Neural cell (in vitro differentiated cells): ENCODE results near the gene SYNGR2.

ENCODE experiments used
- POLR2AphosphoS5 ChIP-seq: IDR thresholded peaks from 2 replicates; pipeline ENCODE4 v1.6.1; 2012
- TAF1 ChIP-seq: IDR thresholded peaks from 2 replicates; pipeline ENCODE4 v1.6.1; 2012; ENCODE audit warnings: low read depth

DNA sequence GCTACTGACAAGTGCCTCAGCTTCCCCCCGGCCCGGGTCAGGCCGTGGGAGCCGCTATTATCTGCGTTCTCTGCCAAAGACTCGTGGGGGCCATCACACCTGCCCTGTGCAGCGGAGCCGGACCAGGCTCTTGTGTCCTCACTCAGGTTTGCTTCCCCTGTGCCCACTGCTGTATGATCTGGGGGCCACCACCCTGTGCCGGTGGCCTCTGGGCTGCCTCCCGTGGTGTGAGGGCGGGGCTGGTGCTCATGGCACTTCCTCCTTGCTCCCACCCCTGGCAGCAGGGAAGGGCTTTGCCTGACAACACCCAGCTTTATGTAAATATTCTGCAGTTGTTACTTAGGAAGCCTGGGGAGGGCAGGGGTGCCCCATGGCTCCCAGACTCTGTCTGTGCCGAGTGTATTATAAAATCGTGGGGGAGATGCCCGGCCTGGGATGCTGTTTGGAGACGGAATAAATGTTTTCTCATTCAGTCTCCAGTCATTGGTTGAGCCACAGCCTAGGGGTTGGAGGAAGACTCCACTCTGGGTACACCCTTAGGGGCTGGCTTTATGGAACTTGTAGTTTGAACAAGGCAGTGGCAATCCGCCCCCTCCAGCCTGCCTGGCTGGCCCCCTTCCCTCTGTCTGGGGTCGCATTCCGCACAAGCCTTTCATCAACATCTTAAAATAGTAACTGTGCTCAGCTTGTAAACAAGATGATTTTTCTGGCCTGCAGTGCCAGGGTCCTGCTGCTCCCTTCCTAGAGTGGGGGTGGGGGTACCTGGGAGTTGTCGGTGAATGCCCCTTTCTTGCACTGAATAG, 4.1 kb downstream of the SYNGR2 start:
- TF ChIP-seq TAF1 (no peak), POLR2AphosphoS5 (no peak)
